HFF-Myc (cell line): ENCODE data around the gene STK39.

Experiments
- DNase-seq: peaks from one replicate; pipeline ENCODE4 v3.0.0-alpha.2; 2011; ENCODE audit warnings: low read depth; ENCODE audit errors: extremely low read depth
- H3K4me3 ChIP-seq: replicated peaks from 2 replicates; pipeline ENCODE4 v1.5.1; 2011; ENCODE audit warnings: low read depth, mild to moderate bottlenecking, control low read depth, low read length
- TF ChIP-seq, protein P1 (sequence below): IDR thresholded peaks from 2 replicates; pipeline ENCODE4 v1.5.1; 2012; ENCODE audit warnings: mild to moderate bottlenecking, low read depth, low read length, control low read depth; ENCODE audit errors: missing control alignments

Gene STK39

DNA sequence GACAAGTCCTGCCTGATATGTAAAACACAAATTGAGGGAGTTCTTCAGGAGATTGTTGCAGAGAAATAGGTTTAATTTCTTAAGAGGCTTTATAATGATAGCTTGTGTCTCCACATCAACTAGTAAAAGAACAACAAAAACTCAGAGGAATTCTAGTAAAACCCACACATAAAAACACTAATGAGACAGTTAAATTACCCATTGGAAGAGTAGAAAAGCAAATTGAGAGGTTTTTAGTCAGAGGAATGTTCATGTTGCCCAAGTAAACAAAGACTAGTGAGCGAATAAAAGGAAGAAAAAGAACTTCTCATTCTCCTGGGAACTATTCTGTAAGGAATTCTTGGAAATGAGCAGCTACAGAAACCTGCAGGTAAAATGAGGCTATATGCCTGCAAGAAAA lies 330.6 kb downstream of the STK39 start:
- no peak overlapping the region for H3K4me3 ChIP-seq
- TF ChIP-seq, protein P1, sequence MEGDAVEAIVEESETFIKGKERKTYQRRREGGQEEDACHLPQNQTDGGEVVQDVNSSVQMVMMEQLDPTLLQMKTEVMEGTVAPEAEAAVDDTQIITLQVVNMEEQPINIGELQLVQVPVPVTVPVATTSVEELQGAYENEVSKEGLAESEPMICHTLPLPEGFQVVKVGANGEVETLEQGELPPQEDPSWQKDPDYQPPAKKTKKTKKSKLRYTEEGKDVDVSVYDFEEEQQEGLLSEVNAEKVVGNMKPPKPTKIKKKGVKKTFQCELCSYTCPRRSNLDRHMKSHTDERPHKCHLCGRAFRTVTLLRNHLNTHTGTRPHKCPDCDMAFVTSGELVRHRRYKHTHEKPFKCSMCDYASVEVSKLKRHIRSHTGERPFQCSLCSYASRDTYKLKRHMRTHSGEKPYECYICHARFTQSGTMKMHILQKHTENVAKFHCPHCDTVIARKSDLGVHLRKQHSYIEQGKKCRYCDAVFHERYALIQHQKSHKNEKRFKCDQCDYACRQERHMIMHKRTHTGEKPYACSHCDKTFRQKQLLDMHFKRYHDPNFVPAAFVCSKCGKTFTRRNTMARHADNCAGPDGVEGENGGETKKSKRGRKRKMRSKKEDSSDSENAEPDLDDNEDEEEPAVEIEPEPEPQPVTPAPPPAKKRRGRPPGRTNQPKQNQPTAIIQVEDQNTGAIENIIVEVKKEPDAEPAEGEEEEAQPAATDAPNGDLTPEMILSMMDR, result no peak
- DNase-seq, result no peak

DNA sequence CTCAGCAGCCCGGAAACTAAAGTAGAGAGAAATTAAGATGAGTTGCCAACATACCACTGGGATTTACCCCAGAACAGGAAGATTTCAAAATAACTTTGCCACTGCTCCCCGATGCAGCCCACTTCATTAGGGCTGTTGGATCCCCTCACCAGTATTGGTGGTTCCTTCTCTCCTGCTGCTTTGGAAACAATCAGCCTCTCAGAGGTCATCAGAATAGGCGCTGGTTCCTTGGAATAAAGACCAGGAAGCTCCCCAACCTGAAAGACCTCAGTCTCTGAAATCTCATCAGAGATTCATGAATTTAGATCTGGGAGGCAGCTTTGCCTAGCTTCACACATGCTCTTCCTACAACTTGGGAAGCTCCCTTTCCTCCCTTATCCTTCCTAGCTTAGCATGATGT lies 332.4 kb downstream of the STK39 start:
- no peak overlapping the region for H3K4me3 ChIP-seq
- TF ChIP-seq, protein P1, result no peak
- no peak for DNase-seq

DNA sequence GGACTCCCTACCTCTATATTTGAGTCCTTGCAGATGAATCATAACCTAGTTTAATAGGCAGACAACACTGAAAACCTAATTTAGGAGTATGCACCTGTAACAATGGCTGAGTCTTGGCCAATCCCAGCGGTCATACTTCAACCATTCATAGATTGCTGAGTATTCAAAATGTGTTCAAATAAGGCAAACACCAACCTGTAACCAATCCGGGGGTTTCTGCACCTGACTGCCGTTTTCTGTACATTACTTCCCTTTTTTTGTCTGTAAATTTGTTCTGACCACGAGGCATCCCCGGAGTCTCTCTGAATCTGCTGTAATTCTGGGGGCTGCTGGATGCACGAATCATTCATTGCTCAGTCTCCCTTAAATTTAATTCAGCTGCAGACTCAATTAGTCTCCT lies 338.6 kb downstream of the STK39 start:
- TF ChIP-seq, protein P1, result no peak
- no peak for DNase-seq
- H3K4me3 ChIP-seq, result no peak overlapping the region

DNA sequence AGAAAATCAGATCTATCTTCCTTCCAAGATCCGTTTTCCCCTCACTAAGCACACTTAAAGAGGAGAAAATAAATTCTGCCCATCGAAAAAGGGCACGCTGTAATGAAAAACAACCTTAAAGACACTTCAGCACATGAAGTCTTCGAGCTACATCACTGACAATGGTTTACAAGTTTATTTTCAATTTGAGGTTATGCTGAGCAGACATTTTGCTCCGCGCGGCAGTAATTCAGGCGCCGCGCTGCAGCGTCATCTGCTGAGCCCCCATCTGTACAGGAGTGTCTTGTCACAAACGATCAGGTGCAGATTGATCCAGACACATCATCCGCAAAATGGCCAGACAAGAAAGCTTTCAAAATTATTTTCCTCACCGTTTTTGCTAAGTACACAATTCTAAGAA lies 341.7 kb downstream of the STK39 start:
- TF ChIP-seq, protein P1, result no peak
- no peak for DNase-seq
- H3K4me3 ChIP-seq, result no peak overlapping the region
